Small intestine (tissue), 7 donors: ENCODE measurements around the gene SPARC. TPM values are rescaled to one million over a fixed set of nuclear protein-coding genes. Genes with fewer than 3 reads are reported as not detected.

Source experiments
- DNase-seq, 2 donors: peaks; one replicate each; pipeline versions ENCODE4 v3.0.0 to v3.0.0-alpha.2; 2013
- FAIRE-seq: peaks from 2 replicates; lab custom pipeline; 2012; peaks lifted over from hg19 to GRCh38; lab: Jason Lieb, UNC
- H3K27ac ChIP-seq, 3 donors: one replicate each; pipeline ENCODE4 v1.5.1; 2013; ENCODE audit warnings: low read length in 2 of 3, mild to moderate bottlenecking in 2 of 3, control low read depth in 1 of 3, inconsistent platforms in 1 of 3, low read depth in 1 of 3, moderate library complexity in 1 of 3
- H3K27me3 ChIP-seq, 3 donors: one replicate each; pipeline ENCODE4 v1.6.1; 2013; ENCODE audit warnings: low read length in 3 of 3, inconsistent platforms in 1 of 3; ENCODE audit not compliant: control insufficient read depth in 3 of 3, insufficient read depth in 3 of 3
- H3K36me3 ChIP-seq, 3 donors: one replicate each; pipeline ENCODE4 v1.6.1; 2013; ENCODE audit warnings: low read length in 3 of 3, inconsistent platforms in 1 of 3, low read depth in 1 of 3, mild to moderate bottlenecking in 1 of 3, moderate library complexity in 1 of 3; ENCODE audit not compliant: control insufficient read depth in 3 of 3, insufficient read depth in 2 of 3
- H3K4me1 ChIP-seq, 3 donors: one replicate each; pipeline ENCODE4 v1.6.1; 2013; ENCODE audit warnings: low read length in 2 of 3, inconsistent platforms in 1 of 3, low read depth in 1 of 3, mild to moderate bottlenecking in 1 of 3, moderate library complexity in 1 of 3; ENCODE audit not compliant: control insufficient read depth in 3 of 3, insufficient read depth in 2 of 3
- H3K4me3 ChIP-seq, 3 donors: one replicate each; pipeline ENCODE4 v1.5.1; 2013; ENCODE audit warnings: low read length in 3 of 3, control low read depth in 1 of 3, inconsistent platforms in 1 of 3, low read depth in 1 of 3, mild to moderate bottlenecking in 1 of 3, moderate library complexity in 1 of 3
- H3K9me3 ChIP-seq, 2 donors: one replicate each; pipeline ENCODE4 v1.6.1; 2013; ENCODE audit warnings: low read depth in 1 of 2, low read length in 1 of 2; ENCODE audit not compliant: control insufficient read depth in 2 of 2, insufficient read depth in 1 of 2
- WGBS, 3 donors: extraction: QIAGEN DNeasy Blood & Tissue Kit; methylation state at CpG; one replicate each; pipeline ENCODE4 v1.1.7; 2013; 5-methylcytosine and 5-hydroxymethylcytosine counted together
- polyA plus RNA-seq, 4 donors: library from polyadenylated mRNA; stranded (reverse) in 3 of 4; unstranded in 1 of 4; fragments of 200-250 nt in 3 of 4; fragments of 120-200 nt in 1 of 4; gene quantifications; one replicate each; pipeline versions ENCODE4 v1.2.1 to v1.2.3, GENCODE V29; 2013
- donor health status: healthy with polysubstance abuse.
- donor health status: control.
- donor health status: control.
- donor health status: Bipolar disorder and iron deficiency.
- donor health status: healthy.

Gene SPARC
- polyA plus RNA-seq, 4 donors = 9.6 to 487 (median 135) TPM

- Histone ChIP-seq H3K27ac (no peak overlapping the region), H3K4me3 (no peak overlapping the region), H3K4me1 (no peaks in the 10 kb centered on the region), H3K9me3 (peaks cover 0 to 3% of the 10 kb centered on the region in 2 donors), H3K36me3 (no peaks in the 10 kb centered on the region), H3K27me3 (peaks cover 0 to 3% (median 0%) of the 10 kb centered on the region in 3 donors)
- 78 to 88% (median 85%) methylated on average over 6 of the region's 6 CpGs for WGBS, 3 donors
- DNase-seq (no peak), FAIRE-seq (no peak)
Observed at GRCh38 chr5:151617383-151617840, 69.3 kb downstream of the SPARC start.

DNA sequence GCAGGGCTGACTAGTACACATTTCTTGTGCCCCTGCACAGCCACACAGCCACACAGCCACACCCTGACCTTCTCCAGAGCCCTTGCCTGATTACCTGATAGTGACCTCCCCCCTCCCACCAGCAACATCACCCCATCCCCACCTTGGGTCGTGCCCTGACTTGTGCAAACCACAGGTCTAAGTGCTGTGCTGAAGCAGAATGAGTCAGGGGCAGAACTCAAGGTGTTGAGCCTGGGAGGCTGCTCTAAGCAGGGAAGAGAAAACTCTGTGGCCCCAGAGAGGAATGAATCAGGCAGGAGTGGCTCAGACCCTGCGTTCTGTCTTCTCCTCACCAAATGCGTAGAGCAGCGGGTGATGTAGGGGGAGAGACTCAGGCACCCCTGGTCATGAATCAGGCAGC is 71.3 kb downstream of the SPARC start:
- WGBS, 3 donors = 62 to 69% (median 64%) methylated on average over 4 of the region's 4 CpGs
- H3K36me3 ChIP-seq = no peaks in the 10 kb centered on the region
- H3K9me3 ChIP-seq = peaks cover 0 to 3% of the 10 kb centered on the region in 2 donors
- no peak overlapping the region for H3K4me3 ChIP-seq
- no peak overlapping the region for H3K27ac ChIP-seq
- peaks cover 0 to 2% (median 0%) of the 10 kb centered on the region in 3 donors for H3K27me3 ChIP-seq
- no peaks in the 10 kb centered on the region for H3K4me1 ChIP-seq
- DNase-seq (no peak), FAIRE-seq (no peak)

DNA sequence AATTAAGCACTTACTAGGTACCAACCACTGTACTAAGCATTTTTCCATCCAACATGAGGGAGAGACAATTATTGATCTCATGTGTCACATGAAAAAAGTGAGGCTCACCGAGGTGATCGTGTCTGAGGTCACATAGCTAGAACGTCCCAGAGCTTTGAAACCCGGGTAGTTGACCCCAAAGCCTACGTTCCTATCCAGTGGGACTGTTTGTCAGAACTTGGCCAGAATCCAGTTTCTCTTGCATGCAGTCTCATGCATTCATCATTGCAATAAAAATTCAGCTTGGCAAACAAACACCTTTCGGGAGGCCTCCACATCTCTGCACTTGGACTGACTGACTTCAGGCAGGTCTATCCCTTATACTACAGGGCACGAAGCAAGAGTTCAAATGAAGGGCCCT is 72.2 kb downstream of the SPARC start:
- H3K4me1 ChIP-seq = no peaks in the 10 kb centered on the region
- FAIRE-seq (no peak), DNase-seq (no peak)
- no peak overlapping the region for H3K27ac ChIP-seq
- peaks cover 0 to under 1% (median 0%) of the 10 kb centered on the region in 3 donors for H3K27me3 ChIP-seq
- no peaks in the 10 kb centered on the region for H3K36me3 ChIP-seq
- peaks cover 0 to 3% of the 10 kb centered on the region in 2 donors for H3K9me3 ChIP-seq
- WGBS, 3 donors = 39 to 55% (median 51%) methylated on average over 7 of the region's 7 CpGs
- no peak overlapping the region for H3K4me3 ChIP-seq

DNA sequence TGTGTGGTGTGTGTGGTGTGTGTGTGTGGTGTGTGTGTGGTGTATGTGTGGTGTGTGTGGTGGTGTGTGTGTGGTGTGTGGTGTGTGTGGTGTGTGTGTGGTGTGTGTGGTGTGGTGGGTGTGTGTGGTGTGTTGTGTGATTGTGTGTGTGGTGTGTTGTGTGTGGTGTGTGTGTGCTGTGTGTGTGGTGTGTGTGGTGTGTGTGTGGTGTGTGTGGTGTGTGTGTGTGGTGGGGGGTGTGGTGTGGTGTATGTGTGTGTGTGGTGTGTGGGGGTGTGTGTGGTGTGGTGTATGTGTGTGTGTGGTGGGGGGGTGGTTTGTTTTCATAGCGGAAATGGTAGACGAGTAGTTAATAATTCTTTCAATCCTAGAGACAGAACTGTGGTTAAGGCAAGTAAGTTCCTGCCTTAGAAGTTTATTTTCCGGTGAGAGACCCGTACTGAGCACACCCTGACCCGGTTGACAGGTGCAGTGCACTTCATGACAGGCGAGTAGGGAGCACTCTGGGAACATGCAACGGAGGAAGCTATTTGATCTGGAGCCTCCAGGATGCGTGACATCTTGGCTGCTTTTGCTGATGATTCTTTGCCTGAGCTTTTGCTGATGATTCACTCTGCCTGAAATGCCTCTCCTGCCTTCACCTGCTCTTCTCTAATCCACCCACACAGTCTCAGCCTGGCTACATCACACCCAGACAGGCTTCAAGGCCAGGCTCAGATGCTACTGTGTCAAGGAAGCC is 73.9 kb downstream of the SPARC start:
- Histone ChIP-seq H3K36me3 (no peaks in the 10 kb centered on the region), H3K4me3 (no peak overlapping the region), H3K4me1 (no peaks in the 10 kb centered on the region), H3K27ac (no peak overlapping the region), H3K9me3 (no peaks in the 10 kb centered on the region), H3K27me3 (no peaks in the 10 kb centered on the region)
- DNase-seq (no peak), FAIRE-seq (no peak)
- 18 to 29% (median 25%) methylated on average over 8 of the region's 8 CpGs for WGBS, 3 donors

GRCh38 chr5:151611127-151611775 is 75.5 kb downstream of the SPARC start:
- Histone ChIP-seq H3K27ac (no peak overlapping the region), H3K36me3 (no peaks in the 10 kb centered on the region), H3K27me3 (no peaks in the 10 kb centered on the region), H3K4me1 (no peaks in the 10 kb centered on the region), H3K9me3 (no peaks in the 10 kb centered on the region), H3K4me3 (no peak overlapping the region)
- WGBS, 3 donors = 90 to 91% (median 91%) methylated on average over 8 of the region's 8 CpGs
- DNase-seq (no peak), FAIRE-seq (no peak)

Other genes with a start within 250 kb of the SPARC start
- 10 to 100 TPM; 10.6 to 38.8 (median 25.4) TPM for gene SLC36A1, start 239.3 kb downstream of the SPARC start, polyA plus RNA-seq
- under 1 TPM in 2 of 4 donors, not detected in 2; 0.01 to 0.49 TPM for gene FAT2, start 95.6 kb downstream of the SPARC start, polyA plus RNA-seq
- gene ATOX1, start 71.7 kb upstream of the SPARC start, polyA plus RNA-seq = 100 to 1,000 TPM; 168 to 327 (median 257) TPM
- gene G3BP1, start 85.0 kb upstream of the SPARC start, polyA plus RNA-seq = 100 to 1,000 TPM in 1 of 4 donors, 10 to 100 TPM in 3; 11.9 to 112 (median 26.0) TPM
- gene GLRA1, start 237.9 kb upstream of the SPARC start, polyA plus RNA-seq = not detected